SU-DHL-6 (cell line): ENCODE data around the gene ELMOD3.

Experiments used
- CTCF ChIP-seq: fragments of 200-600 bp; sonication (generic); IDR thresholded peaks from one replicate; pipeline ENCODE4 v1.5.1; 2017; ENCODE audit warnings: antibody characterized with exemption, mild to moderate bottlenecking, low read length, moderate library complexity; ENCODE audit not compliant: insufficient read depth, poor library complexity, severe bottlenecking
- EZH2phosphoT487 ChIP-seq: fragments of 200-600 bp; sonication (generic), shearing (Covaris generic); conservative IDR thresholded peaks from 2 replicates; pipeline ENCODE4 v1.6.1; 2018; ENCODE audit warnings: mild to moderate bottlenecking, antibody characterized with exemption, low read length, moderate library complexity, mixed read lengths

- TF ChIP-seq CTCF: no peak
- no peak for TF ChIP-seq EZH2phosphoT487
These were observed 66.9 kb downstream of the ELMOD3 start for GRCh38 chr2:85421260-85422071.
